CD1c-positive myeloid dendritic cell (primary cell): ENCODE data around the gene ADD2.

Experiments used
- DNase-seq: peaks from one replicate; pipeline ENCODE4 v3.0.0-alpha.2; 2016; ENCODE audit errors: extremely low spot score

ADD2 gene

DNA sequence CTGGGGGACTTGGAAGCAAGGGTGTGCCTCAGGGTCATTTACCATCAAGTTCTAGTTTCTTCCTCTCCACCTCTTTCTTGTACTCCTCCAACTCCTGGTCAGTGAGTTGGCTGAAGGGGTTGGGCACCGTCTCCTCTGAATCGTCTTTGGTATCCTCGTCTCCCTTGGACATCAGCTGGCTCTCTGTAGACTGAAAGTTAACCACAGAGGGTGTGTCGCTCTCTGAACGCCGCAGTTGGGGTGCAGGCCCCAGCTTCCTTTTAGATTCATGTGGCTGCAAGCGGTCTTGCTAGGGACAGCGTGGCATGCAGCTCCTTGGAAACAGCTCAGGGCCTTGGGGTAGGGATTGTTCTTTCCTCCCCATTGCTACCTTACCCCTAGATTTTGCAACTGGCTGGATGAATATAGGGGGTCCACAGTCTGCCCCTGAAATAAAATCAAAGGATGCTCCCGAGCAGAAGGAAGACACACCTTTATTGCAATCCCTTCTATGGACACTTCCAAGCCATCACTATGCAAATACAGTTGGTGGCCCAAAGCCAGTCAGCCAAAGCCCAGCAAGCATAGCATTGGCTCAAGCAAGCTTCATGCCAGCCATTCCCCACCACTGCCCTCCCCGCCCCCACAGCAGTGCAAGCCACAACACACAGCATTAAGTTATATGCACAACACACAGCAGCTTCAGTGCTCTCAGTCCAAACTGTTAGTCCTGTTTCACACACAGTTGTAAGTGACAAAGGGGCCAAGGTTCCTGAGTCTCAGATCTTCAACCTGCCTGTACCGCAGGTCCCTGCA lies 93.2 kb downstream of the ADD2 start:
- DNase-seq: no peak

DNA sequence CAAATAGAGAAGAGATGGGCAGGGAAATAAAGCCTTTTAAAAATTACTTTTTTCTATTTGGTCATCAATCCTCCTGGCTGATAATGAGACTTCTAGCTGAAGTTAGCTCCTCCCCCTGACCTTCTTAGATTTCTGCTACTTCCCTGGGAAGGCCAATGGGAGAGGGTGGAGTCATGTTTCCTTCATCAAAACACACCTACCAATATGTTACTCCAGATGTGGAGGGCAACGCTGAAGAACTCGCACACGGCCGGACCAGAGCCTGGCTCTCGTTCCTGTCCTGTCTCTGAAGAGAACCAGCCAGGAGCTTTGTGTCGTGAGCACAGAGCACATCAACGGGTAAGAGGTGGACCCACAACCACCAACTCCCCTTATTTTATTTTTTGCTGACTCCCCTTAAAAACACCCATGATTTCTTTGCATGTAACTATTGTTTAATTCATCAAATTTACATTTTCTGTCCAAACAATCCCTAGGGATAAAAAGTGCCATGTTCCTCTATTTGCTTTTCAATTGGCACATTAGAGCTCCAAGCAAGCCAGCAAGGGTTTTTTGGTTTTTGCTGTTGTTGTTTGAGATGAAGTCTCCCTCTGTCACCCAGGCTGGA lies 94.9 kb downstream of the ADD2 start:
- DNase-seq: no peak

DNA sequence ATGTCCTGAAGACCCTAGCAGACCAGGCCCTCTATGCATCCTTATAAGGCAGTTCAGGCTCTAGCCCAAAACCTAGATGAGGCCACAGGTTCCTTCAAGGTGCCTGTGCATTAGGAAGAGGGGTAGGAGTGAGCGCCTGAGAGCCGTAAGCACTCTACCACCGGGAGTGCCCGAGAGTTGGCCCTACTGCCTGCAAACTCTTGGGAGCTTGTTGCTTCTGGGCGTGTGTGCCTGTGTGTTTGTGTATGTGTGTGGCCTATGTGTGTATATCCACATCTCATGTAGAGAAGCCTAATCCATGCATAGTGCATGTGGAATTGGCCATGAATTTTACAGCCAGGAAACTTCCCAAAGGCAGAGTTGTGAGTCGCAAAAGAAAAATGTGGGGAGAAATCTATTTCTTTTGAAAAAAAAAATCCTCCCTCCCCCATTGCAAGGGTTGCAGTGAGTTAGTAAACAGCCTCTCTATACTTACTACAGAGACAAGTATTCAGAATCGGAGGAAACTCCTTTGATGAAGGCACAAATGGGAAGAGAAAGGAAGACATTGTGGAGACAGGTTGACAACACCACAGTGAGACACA lies 96.8 kb downstream of the ADD2 start:
- no peak for DNase-seq

DNA sequence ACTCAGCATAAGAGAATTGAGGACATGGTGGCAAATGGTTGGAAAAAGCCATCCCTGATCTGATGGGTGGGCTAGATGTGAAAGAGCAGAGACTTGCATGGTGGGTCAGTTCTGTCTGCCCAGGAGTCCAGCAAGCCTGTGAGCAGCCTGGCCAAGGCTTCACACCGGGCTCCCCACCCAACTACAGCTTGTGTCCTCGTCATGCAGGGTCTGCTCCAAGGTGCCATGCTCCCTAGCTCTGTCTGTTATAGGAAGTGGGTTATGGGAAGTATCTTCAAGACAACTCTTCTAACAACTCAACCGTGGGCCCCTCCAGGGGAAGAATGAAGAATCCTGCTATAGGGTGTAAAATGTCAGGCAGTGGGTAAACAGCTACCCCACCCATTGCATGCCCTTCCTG lies 97.4 kb downstream of the ADD2 start:
- DNase-seq: no peak

DNA sequence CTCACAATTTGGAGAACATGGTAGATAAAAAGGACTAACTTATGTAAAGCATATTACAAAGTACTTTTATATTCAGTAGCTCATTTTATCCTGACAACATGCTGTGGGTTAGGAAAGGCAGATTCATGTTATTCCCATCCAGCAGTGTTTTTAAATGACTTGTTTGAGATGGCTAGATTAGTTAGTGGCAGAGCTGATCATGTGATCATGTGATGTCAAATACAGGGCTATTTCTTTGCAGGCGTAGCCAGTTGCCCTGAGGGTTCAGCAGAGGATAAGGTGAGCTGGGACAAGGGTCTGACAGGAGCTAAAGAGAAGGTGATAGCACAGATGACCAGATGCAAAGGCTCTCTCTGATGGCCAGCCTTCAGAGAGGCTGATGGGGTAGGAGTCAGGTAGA lies 97.8 kb downstream of the ADD2 start:
- no peak for DNase-seq

DNA sequence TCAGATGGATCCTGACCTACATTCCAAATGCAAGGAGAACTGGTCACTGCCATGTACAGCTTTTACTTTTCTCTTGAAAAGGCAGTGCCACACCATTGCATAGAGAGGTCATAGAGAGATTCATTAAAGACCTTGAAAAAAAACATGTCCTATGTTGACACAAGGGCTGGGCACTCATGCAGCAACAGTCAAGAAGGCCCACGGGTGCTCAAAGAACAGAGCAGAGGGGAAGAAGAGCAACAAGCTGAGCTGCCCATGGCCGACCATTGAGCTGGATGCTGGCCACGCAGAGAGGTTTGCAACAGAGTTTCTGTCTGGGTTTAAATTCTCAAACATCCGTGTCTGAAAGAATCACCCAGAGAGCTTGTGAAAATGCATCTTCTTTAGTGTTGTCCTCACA lies 99.1 kb downstream of the ADD2 start:
- DNase-seq: no peak

DNA sequence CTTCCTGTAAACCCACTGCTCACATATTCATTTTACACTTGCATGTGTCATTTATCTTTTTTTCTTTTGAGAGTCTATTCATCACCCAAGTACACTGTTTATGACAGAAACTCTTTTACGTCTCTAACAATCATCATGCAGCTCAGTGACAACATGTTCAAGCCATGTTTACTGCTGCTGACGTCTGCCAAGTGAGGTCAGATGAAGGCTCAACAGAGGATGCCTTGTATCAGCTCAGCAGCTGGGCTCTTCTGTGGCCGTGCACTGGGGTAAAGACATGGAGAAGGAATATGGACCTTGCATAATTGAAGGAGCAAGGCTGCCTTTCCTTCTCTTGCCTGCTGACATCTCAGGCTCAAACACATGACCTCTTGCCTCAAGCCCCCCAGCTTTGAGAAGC lies 99.6 kb downstream of the ADD2 start:
- no peak for DNase-seq

DNA sequence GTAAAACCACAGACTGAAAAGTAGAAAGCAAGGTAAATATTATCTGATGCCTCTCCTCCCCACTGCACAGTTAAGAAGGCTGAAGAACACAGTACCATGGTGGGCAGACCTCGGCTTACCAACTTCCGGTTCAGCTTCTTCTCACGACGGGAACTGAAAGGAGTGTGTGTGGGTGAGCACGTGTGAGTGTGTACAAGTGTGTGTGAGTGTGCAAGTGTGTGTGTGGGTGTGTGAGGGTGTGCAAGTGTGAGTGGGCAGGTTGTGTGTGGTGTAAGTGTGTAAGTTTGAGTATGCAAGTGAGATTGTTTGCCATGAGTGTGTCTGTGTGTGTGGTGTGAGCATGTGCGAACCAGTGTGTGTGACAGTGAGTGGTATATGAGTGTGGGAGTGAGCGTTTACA lies 103.5 kb downstream of the ADD2 start:
- DNase-seq: peak; percentile 6

DNA sequence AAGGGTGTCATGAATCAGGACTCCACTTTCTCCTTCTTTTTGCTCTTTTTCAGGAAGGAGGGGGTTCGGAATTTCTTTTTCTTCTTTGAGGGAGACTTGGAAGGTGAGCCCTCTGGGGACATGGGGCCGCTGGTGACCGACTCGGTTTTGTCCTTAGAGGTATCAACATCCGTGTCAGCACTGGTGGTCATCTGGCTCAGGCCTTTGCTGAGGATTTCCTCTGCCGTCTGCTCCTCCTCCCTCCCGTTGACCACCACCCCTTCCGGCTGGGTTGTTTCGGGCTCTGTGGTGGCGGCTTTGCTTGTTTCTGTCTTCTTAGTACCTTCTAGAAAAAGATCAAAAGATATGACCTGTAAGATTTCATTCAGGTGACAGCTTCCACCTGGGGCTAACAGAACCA lies 104.6 kb downstream of the ADD2 start:
- DNase-seq: no peak

DNA sequence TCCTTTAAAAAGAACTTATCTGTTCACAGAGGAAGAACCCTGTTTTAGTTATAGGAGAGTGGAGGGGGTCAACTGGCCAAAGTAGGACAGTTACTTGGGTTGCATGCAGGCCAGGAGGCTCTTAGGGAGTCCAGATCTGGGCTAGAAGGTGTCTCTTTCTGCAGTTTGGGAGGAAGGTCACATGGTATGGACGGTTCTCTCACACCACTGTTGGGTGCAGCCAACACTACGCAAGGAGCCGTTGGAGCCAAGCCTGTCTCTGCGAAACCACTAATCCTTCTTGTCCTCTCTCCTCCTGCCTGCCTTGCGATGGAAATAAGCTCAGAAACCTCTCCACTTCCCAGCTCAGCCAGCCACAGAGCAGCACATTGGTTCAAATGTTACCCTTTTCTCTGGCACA lies 108.4 kb downstream of the ADD2 start:
- no peak for DNase-seq

DNA sequence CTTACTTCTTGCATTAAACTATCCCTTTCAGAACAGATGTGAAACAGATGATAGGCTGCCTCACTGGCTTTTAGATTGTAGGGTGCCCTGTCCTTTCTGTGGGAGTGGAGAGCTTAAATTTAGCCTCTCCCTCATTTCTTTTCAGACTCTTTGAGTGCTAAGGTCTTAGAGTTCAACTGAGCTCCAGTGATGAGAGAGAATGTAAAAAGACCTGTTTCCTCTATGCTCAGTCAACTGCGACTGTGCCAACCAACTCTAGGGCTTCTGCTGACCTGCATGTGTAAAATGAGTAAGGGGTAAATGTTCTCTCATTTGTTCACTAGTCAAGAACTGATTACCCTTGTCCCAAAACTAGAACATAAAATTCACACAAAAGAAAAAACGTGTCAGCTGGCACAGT lies 109.5 kb downstream of the ADD2 start:
- no peak for DNase-seq

DNA sequence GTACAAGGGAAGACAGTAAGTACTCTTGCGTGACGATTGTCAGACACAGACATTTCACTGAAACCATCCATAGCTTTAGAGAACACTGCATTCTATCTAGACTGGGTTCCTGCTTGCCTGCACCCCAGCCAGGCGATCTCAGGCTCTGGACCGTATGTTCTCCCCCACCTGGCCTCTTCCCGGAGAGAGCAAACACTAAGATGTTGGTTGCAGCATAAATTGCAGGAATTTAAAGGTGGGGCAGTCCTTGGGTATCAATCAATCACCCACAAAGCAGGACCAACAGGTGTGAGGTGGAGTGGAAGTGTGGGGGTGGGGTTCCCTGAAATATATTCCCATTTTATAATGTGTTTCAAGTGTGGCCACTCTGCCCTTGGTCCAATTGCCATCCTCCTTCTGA lies 110.8 kb downstream of the ADD2 start:
- no peak for DNase-seq

DNA sequence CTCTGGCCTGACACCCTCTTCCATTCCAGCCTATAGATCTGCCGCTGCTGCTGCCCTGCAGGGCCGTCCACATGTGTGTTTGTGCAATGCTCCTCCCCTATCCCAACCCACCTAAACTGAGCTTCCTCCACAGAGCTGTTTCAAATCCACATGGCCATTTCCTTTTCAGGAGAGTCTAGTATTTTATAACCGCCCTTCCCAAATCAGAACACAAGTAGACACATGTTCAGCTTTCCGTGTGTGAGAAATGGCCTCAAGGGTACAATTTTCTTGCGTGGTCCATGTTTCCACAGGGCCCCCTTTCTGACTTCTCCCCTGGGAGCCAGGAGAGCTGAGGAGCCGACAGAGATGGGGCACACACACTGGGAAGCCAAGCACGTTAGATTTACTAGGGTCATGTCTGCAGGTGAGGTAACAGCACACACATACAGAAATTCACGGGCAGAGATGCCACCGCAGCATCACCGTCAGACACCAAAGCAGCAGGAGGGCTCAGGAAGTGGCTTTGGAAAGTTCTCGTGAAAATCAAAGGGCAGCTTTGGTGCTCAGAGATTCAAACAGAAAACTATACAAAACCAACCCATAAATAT lies 111.5 kb downstream of the ADD2 start:
- no peak for DNase-seq

DNA sequence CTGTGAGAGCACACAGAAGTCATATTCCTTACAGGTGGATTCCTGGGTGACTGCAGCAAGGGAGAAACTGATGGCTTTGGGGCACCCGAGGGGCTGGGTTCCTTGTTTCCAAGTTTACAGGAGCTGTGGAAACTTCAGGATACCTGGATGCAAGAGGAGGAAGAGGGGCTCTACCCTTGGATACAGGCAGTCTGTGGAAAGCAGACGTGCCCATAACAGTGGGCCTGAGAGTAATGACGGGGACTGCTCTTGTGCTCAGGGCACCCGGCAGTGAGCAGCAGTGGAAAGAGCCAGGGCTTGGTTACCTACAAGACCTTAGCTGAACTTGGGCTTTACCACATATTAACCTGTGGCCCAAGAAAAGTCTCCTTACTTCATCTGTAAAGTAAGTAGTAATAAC lies 112.2 kb downstream of the ADD2 start:
- no peak for DNase-seq

DNA sequence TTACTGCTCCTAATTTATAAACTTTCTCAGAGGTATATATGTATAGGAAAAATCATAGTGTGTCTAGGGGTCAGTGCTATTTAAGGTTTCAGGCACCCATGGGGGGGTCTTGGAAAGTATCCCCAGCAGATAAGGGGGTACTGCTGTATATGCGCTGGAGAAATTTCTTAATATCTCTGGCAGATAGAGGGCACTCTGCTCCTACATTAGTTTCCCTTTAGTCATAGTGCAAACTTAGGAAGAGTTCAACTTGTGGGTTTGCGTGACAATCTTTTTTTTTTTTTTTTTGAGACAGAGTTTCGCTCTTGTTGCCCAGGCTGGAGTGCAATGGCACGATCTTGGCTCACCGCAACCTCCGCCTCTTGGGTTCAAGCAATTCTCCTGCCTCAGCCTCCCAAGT lies 112.8 kb downstream of the ADD2 start:
- peak; percentile 49 for DNase-seq

DNA sequence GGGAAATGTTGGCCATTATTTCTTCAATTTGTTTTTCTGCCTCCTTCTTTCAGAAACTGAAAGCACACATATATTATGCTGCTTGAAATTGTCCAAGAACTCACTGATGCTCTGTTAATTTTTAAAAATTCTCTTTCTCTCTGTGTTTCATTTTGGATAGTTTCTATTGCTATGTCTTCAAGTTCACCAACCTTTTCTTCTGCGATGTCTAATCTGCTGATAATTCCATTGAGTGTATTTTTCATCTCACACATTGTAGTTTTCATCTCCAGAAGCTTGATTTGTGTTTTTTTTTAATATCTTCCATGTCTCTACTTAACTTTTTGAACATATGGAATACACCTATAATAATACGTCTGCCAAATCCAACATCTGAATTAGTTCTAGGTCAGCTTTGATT lies 116.3 kb downstream of the ADD2 start:
- DNase-seq: no peak

DNA sequence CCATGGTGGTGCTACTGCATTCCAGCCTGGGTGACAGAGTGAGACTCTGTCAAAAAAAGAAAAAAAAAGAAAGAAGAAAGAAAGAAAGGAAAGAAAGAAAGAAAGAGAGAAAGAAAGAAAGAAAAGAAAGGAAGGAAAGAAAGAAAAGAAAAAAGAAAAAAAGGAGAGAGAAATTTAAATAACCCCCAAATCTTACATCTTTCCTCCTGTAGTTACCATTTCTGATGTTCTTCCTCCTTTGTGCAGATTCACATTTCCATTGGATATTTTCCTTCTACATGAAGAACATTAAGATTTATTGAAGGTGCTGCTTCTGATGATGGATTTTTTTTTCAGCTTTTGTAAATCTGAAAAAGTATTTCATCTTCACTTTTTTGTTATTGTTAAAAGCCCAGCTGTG lies 117.0 kb downstream of the ADD2 start:
- no peak for DNase-seq

DNA sequence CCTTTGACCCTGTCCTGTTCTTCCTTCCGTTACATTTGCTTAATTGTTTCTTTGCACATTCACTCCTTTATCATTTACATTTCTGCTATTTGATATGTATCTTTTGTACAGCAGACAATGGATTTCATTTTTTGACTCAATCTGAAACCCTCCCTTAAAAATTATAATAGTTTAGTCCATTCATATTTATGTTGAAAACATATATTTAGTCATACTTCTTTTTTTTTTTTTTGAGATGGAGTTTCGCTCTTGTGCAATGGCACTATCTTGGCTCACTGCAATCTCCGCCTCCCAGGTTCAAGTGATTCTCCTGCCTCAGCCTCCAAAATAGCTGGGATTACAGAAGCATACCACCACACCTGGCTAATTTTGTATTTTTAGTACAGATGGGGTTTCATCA lies 119.0 kb downstream of the ADD2 start:
- peak; percentile 36 for DNase-seq

DNA sequence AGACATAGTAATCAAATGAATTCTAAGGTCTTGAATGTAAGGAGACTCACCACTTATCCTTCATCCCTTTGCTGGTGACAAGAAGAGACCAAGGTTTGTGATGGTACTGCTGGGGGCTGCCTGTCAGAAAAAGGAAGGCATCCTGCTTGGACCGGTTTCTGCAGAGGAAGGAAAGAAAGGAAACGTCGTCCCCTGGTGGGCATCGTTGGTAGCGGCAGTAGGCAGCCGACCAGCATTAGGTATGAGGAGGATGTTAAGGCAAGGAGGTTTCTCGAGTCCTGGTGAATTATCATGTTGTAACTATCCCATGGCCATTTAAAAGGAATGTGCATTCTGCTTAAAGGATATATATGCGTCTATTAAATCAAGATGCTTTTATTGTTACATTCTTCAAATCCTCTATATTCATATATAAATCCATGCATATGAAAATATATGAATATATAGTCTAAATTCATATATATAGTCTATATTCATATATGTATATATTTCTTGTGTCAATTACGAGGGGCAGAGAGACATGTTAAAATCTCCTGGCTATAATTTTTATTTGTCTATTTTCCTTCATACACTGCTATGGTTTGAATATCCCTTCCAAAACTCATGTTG lies 120.0 kb downstream of the ADD2 start:
- peak; percentile 73 for DNase-seq

DNA sequence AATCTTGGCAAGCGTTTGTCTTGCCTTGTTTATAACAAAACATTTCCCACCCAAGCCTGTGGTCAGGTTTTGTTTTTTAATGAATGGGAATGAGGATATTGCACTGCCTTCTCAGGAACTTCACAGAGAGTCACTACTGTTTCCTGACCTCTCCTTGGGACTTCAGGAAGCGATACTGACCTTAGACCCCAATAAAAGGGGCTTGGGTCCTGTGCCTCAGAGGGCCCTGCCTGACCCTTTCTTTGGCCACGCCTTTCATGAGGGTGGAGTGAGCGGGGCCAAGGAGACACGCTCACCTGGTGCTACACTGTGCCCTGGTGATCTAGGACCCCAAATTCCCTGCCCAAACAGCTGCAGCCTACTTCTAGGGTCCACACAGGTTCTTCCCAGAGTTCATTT lies 121.6 kb downstream of the ADD2 start:
- DNase-seq: no peak

DNA sequence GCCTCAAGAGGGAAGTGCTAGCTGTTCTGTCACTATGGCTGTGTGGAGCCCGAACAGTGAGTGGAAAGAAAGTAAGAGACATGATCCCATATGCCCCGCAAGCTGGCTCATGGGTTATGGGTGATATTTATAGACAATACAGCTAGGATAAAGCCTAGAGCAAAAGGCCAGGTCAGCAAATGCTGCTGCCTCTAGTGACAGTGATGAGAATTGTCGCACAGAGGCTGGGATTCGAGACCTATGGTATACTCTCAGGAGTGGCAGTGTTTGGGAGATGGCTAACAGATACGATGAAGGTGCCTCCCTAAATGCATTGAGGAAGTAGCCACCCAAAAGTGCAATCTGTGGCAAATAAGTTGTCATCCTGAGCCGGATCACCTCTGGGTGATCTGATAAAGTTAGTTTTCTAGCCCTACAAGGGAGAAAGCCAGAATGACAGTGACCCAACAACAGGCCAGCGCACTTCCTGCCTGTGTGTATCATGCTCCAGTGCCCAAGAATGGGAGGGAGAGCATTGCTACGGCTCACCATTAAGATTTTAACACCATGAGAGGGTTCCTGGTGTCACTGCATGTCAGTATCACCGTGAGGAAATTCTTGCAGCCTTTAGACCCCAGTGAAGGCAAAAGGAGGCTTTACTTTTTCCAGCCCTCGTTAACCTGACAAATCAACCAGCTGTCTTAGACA lies 122.1 kb downstream of the ADD2 start:
- no peak for DNase-seq

DNA sequence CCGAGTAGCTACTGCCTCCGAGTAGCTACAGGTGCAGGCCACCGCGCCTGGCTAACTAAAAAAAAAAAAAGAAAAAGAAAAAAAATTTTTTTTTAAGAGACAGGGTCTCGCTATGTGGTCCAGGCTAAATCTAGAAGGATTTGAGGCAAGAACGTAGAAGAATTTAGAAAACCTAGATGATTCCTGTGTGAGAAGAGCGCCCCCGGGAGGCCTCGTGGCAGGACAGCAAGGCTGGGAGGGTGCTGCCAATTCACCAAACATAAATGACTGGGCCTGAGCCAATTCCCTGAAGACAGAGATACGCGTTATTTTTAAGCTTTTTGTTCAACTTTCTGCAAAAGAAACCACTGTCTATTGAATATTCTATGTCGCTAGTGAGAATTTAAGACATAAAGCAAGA lies 124.3 kb downstream of the ADD2 start:
- peak; percentile 20 for DNase-seq
